ENCODE data around the gene TGFBR3L. TPM values are rescaled to one million over a fixed set of nuclear protein-coding genes. Genes with fewer than 3 reads are reported as not detected.

The TGFBR3L gene
- total RNA-seq, 1 donor from 2014 or later, result 1.2 TPM

- Mint-ChIP-seq H3K27ac (peak within 1 kb of the TSS; percentile 97), H3K36me3 (peaks cover 3% of the 10 kb centered on the region), H3K4me3 (peak within 1 kb of the TSS; percentile 85), H3K4me1 (peaks cover 20% of the 10 kb centered on the region), H3K9me3 (no peaks in the 10 kb centered on the region), H3K27me3 (ENCODE audit: low read depth) (peaks cover 2% of the 10 kb centered on the region)
- peak; percentile 100 for DNase-seq (ENCODE audit: low spot score in 2 of 2, unreplicated experiment in 2 of 2)
- TF ChIP-seq CTCF (IDR thresholded peaks at IDR 0.05; ENCODE audit: unreplicated experiment), result no peak
These were observed 11.2 kb upstream of the TGFBR3L start, which contains the start of gene MAP2K7 for GRCh38 chr19:7903244-7904073. MAP2K7 (plus strand) TSS chr19:7903877; CDS start chr19:7903945, 68 bp downstream.

GRCh38 chr19:7904074-7905020 lies 10.3 kb upstream of the TGFBR3L start:
- TF ChIP-seq CTCF (IDR thresholded peaks at IDR 0.05; ENCODE audit: unreplicated experiment), result no peak
- peaks cover 2% of the 10 kb centered on the region for H3K27me3 Mint-ChIP-seq (ENCODE audit: low read depth)
- H3K4me1 Mint-ChIP-seq, result peaks cover 20% of the 10 kb centered on the region
- H3K9me3 Mint-ChIP-seq, result no peaks in the 10 kb centered on the region
- no peak for DNase-seq (ENCODE audit: low spot score in 2 of 2, unreplicated experiment in 2 of 2)
- H3K27ac Mint-ChIP-seq, result peak overlapping the region; percentile 64
- H3K36me3 Mint-ChIP-seq, result peaks cover 3% of the 10 kb centered on the region
- H3K4me3 Mint-ChIP-seq, result peak overlapping the region; percentile 85

GRCh38 chr19:7905268-7905667 lies 9.4 kb upstream of the TGFBR3L start:
- Mint-ChIP-seq H3K4me3 (peak overlapping the region; percentile 85), H3K27ac (peak overlapping the region; percentile 64), H3K4me1 (peaks cover 20% of the 10 kb centered on the region), H3K9me3 (no peaks in the 10 kb centered on the region), H3K36me3 (no peaks in the 10 kb centered on the region), H3K27me3 (ENCODE audit: low read depth) (peaks cover 2% of the 10 kb centered on the region)
- no peak for DNase-seq (ENCODE audit: low spot score in 2 of 2, unreplicated experiment in 2 of 2)
- TF ChIP-seq CTCF (IDR thresholded peaks at IDR 0.05; ENCODE audit: unreplicated experiment), result no peak

- no peak for DNase-seq (ENCODE audit: low spot score in 2 of 2, unreplicated experiment in 2 of 2)
- Mint-ChIP-seq H3K9me3 (no peaks in the 10 kb centered on the region), H3K27ac (no peak overlapping the region), H3K4me1 (peaks cover 20% of the 10 kb centered on the region), H3K4me3 (peak overlapping the region; percentile 85), H3K27me3 (ENCODE audit: low read depth) (peaks cover 2% of the 10 kb centered on the region), H3K36me3 (peaks cover 5% of the 10 kb centered on the region)
- no peak for TF ChIP-seq CTCF (IDR thresholded peaks at IDR 0.05; ENCODE audit: unreplicated experiment)
These were observed 8.8 kb upstream of the TGFBR3L start for GRCh38 chr19:7905859-7906258.

- Mint-ChIP-seq H3K4me3 (no peak overlapping the region), H3K4me1 (peaks cover 18% of the 10 kb centered on the region), H3K36me3 (peaks cover 11% of the 10 kb centered on the region), H3K27me3 (ENCODE audit: low read depth) (peaks cover 2% of the 10 kb centered on the region), H3K27ac (no peak overlapping the region), H3K9me3 (no peaks in the 10 kb centered on the region)
- DNase-seq (ENCODE audit: low spot score in 2 of 2, unreplicated experiment in 2 of 2), result no peak
- TF ChIP-seq CTCF (IDR thresholded peaks at IDR 0.05; ENCODE audit: unreplicated experiment), result no peak
These were observed 7.5 kb upstream of the TGFBR3L start for GRCh38 chr19:7907122-7907521.

Measured in mesothelial cell of epicardium (in vitro differentiated cells).